K562 (cell line): ENCODE data around the gene IRF2BP2. TPM values are rescaled to one million over a fixed set of nuclear protein-coding genes. Genes with fewer than 3 reads are reported as not detected.

Source experiments
- ATAC-seq: fragments of 200-7000 bp; cut with Tn5 transposase; 3 replicates; pipeline ENCODE4 v1.9.1; 2020; ENCODE audit warnings: moderate library complexity
- BruUV-seq: library from RNA; stranded (reverse); fragments of 400-500 nt; replicated peaks from 2 replicates; lab custom pipeline; 2021; lab: Mats Ljungman, UMichigan
- CTCF ChIA-PET: fragments of 300-600 bp; formaldehyde crosslinking; extraction: SDS; loops from one replicate; lab custom pipeline; 2021; ENCODE audit warnings: low intra/inter-chr PET ratio; lab: Yijun Ruan, JAX
- POLR2A ChIA-PET: fragments of 300-600, 350-650 bp; sonication (Branson Sonifier 250); formaldehyde crosslinking; extraction: SDS; loops from one replicate; lab custom pipeline; 2021; ENCODE audit warnings: antibody characterized with exemption, inconsistent platforms; lab: Yijun Ruan, JAX
- DNase-seq, 4 experiments: peaks; one replicate each; pipeline versions ENCODE4 v3.0.0 to v3.0.0-alpha.2; 2011 to 2018; ENCODE audit warnings: low spot score in 3 of 4, mixed read lengths in 3 of 4; ENCODE audit errors: extremely low read depth in 1 of 4
- FAIRE-seq: peaks from 2 replicates; lab custom pipeline; 2011; peaks lifted over from hg19 to GRCh38; lab: Jason Lieb, UNC
- H2AFZ ChIP-seq: 2 replicates; pipeline ENCODE4 v1.6.0; 2011; ENCODE audit warnings: low read depth, low read length, control low read depth, inconsistent platforms
- H3K27ac ChIP-seq: fragments of 200-600 bp; 3 replicates; pipeline ENCODE4 v1.8.0; 2011; ENCODE audit warnings: low read depth, mild to moderate bottlenecking, control low read depth, inconsistent platforms, low read length, moderate library complexity, mixed read lengths; ENCODE audit errors: extremely low read depth
- H3K27me3 ChIP-seq, 2 experiments: fragments of 300-600 bp in 1 of 2; 2 replicates in 1 of 2; 3 replicates in 1 of 2; pipeline versions ENCODE4 v1.6.0 to v1.8.0; 2011; ENCODE audit warnings: inconsistent platforms in 2 of 2, low read length in 2 of 2, mild to moderate bottlenecking in 1 of 2, mixed read lengths in 1 of 2, moderate library complexity in 1 of 2; ENCODE audit not compliant: control insufficient read depth in 2 of 2, insufficient read depth in 2 of 2
- H3K36me3 ChIP-seq: fragments of 300-600 bp; 3 replicates; pipeline ENCODE4 v1.8.0; 2011; ENCODE audit warnings: mild to moderate bottlenecking, low read length, inconsistent platforms; ENCODE audit not compliant: control insufficient read depth, insufficient read depth
- H3K4me1 ChIP-seq, 2 experiments: fragments of 200-600 bp in 1 of 2; replicated peaks in 1 of 2; 2 replicates in 1 of 2; 3 replicates in 1 of 2; pipeline versions ENCODE4 v1.5.1 to v1.8.0; 2011; ENCODE audit warnings: inconsistent platforms in 2 of 2, low read length in 2 of 2, mild to moderate bottlenecking in 1 of 2, mixed read lengths in 1 of 2, moderate library complexity in 1 of 2; ENCODE audit not compliant: control insufficient read depth in 2 of 2, insufficient read depth in 2 of 2
- H3K4me2 ChIP-seq: 2 replicates; pipeline ENCODE4 v1.6.1; 2011; ENCODE audit warnings: low read length, control low read depth, inconsistent platforms, mixed read lengths; ENCODE audit not compliant: insufficient read depth
- H3K4me3 ChIP-seq: fragments of 200-600 bp; sonication (generic), shearing (Covaris generic); 2 replicates; pipeline ENCODE4 v1.5.1; 2016; ENCODE audit warnings: control low read depth, inconsistent platforms
- H3K79me2 ChIP-seq: fragments of 200-600 bp; 3 replicates; pipeline ENCODE4 v1.8.0; 2011; ENCODE audit warnings: low read length, inconsistent platforms; ENCODE audit not compliant: control insufficient read depth, insufficient read depth
- H3K9ac ChIP-seq, 2 experiments: 2 replicates each; pipeline versions ENCODE4 v1.6.0 to v1.6.1; 2011; ENCODE audit warnings: low read depth in 2 of 2, low read length in 2 of 2, control low read depth in 1 of 2, inconsistent platforms in 1 of 2, mild to moderate bottlenecking in 1 of 2, mixed read lengths in 1 of 2; ENCODE audit not compliant: insufficient read depth in 1 of 2
- H3K9me1 ChIP-seq: one replicate; pipeline ENCODE4 v1.6.0; 2011; ENCODE audit warnings: inconsistent platforms, mild to moderate bottlenecking, low read length, moderate library complexity; ENCODE audit not compliant: control insufficient read depth, insufficient read depth
- H3K9me3 ChIP-seq: replicated peaks from 2 replicates; pipeline ENCODE4 v1.5.1; 2011; ENCODE audit warnings: low read depth, low read length, inconsistent platforms; ENCODE audit not compliant: control insufficient read depth, insufficient read depth
- H4K20me1 ChIP-seq: replicated peaks from 2 replicates; pipeline ENCODE4 v1.6.1; 2011; ENCODE audit warnings: low read length, inconsistent platforms, mixed read lengths; ENCODE audit not compliant: control insufficient read depth, insufficient read depth
- CSDE1 ChIP-seq, 2 experiments: fragments of 450-650 bp; IDR thresholded peaks; 2 replicates each; pipeline ENCODE4 v1.6.1; 2016; ENCODE audit warnings: mild to moderate bottlenecking in 1 of 2
- DIDO1 ChIP-seq: fragments of 450-650 bp; IDR thresholded peaks from 2 replicates; pipeline ENCODE4 v1.6.1; 2016; ENCODE audit warnings: low read depth, missing biosample characterization, missing genetic modification characterization
- EHMT2 ChIP-seq: fragments of 450-650 bp; IDR thresholded peaks from 2 replicates; pipeline ENCODE4 v1.6.1; 2018; ENCODE audit warnings: antibody characterized with exemption
- MBD2 ChIP-seq: sonication (generic); IDR thresholded peaks from 2 replicates; pipeline ENCODE4 v1.6.1; 2016; ENCODE audit warnings: low read depth, borderline replicate concordance
- MTA1 ChIP-seq: fragments of 450-650 bp; IDR thresholded peaks from 2 replicates; pipeline ENCODE4 v1.6.1; 2017; ENCODE audit warnings: borderline replicate concordance
- STAT5B ChIP-seq: fragments of 250-450 bp; sonication (Bioruptor Pico); IDR thresholded peaks from 2 replicates; pipeline ENCODE4 v1.8.0; 2021; ENCODE audit warnings: mild to moderate bottlenecking, inconsistent platforms
- ZNF780A ChIP-seq: fragments of 250-450 bp; sonication (Bioruptor Pico); IDR thresholded peaks from 2 replicates; pipeline ENCODE4 v1.5.0; 2021; ENCODE audit warnings: mild to moderate bottlenecking
- WGBS: fragments of 100-300 bp; shearing (Covaris generic); methylation state at CpG from one replicate; pipeline ENCODE4 v1.1.6; 2016; ENCODE audit warnings: low coverage, mixed read lengths; ENCODE audit not compliant: insufficient coverage; ENCODE audit errors: missing lambda C conversion rate; 5-methylcytosine and 5-hydroxymethylcytosine counted together
- in situ Hi-C: fragments of 300-500 bp; cut with MboI; formaldehyde crosslinking; loops from 4 replicates; pipeline ENCODE4 v1.15.0; 2018; ENCODE audit warnings: inconsistent platforms, mixed read lengths
- intact Hi-C: fragments of 100-400 bp; cut with micrococcal nuclease; formaldehyde crosslinking; loops from 2 replicates; pipeline ENCODE4 v1.14.2; 2022
- polyA plus RNA-seq, 8 experiments: library from polyadenylated mRNA; depleted of rRNA in 4 of 8; stranded (reverse) in 5 of 8; unstranded in 3 of 8; fragments of >200 nt; fragmentation: Nextera tagmentation in 2 of 8; fragmentation: Illumina TruSeq in 1 of 8; extraction: Ambion mirVana in 2 of 8; extraction: Trizol in 1 of 8; gene quantifications; 2 replicates each; pipeline versions ENCODE4 v1.2.1 to v1.2.3, GENCODE V29; 2011 to 2014; ENCODE audit warnings: inconsistent platforms in 1 of 8, missing spikeins in 1 of 8
- total RNA-seq, 7 experiments: library from RNA; depleted of rRNA in 6 of 7; stranded (reverse); fragments of >200 nt in 6 of 7; fragmentation: Illumina TruSeq in 2 of 7; extraction: Trizol in 2 of 7; gene quantifications; 2 replicates each; pipeline versions ENCODE4 v1.2.1 to v1.2.3, GENCODE V29; 2011 to 2021; ENCODE audit warnings: low replicate concordance in 1 of 7
- TF ChIP-seq, protein P1 (sequence below), 2 experiments: fragments of 450-650 bp in 1 of 2; sonication (generic) in 1 of 2; formaldehyde crosslinking in 1 of 2; IDR thresholded peaks in 1 of 2; conservative IDR thresholded peaks in 1 of 2; 2 replicates each; pipeline versions ENCODE4 v1.6.1 to v1.8.1; 2016 to 2023; ENCODE audit warnings: mild to moderate bottlenecking in 2 of 2, moderate library complexity in 2 of 2, inconsistent platforms in 1 of 2, missing genetic modification reagents in 1 of 2

Gene IRF2BP2
- total and polyA plus RNA-seq, 9 of the 15 experiments (the other 6 are each of a cell fraction or from before 2014, with no cell fraction given): 7.7 to 68.6 (median 22.1) TPM

DNA sequence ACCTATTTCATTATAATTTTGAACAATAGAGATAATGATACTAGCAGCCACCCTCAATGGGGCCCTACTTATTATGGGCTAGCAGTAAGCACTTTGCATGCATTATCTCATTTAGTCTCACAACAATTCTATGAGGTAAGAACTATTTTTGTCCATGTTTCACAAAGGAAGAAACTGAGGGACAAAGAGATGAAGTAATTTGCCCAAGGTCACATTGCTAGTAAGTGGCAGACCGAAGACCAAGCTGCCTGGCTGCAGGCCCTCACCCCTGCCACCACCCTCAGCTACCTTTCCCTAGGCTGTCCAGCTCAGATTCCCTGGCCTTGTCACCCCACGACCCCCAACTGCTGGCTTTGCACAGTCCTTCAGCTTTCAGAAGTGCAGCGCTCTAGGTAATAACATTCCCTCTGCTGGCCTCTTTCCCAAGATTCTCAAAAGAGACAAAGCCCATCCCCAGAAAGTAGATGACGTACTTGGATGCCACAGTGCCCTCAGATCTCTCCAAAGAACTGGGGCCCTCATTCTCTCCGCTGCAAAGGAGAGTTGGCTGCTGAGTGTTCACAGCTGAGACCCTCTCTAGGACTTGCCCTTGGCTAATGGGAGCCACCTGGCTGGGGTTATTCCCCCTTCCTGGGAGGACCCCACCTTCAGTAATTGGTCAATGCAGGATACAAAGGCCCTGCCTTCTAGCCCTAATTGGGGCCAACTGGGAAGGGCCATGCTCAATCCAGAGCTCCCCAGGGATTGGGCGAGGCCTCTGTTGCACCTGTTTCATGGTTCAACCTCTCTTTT, 39.5 kb downstream of the IRF2BP2 start (continued):
- TF ChIP-seq STAT5B: no peak
- no peak for TF ChIP-seq EHMT2
- no peak for TF ChIP-seq MTA1
- TF ChIP-seq CSDE1 (IDR thresholded peaks at IDR 0.05): no peak
- no peak for TF ChIP-seq ZNF780A (CRISPR knock-in tag)
- no peak for TF ChIP-seq DIDO1 (tag)
- TF ChIP-seq, all 486 proteins: peak for 0

DNA sequence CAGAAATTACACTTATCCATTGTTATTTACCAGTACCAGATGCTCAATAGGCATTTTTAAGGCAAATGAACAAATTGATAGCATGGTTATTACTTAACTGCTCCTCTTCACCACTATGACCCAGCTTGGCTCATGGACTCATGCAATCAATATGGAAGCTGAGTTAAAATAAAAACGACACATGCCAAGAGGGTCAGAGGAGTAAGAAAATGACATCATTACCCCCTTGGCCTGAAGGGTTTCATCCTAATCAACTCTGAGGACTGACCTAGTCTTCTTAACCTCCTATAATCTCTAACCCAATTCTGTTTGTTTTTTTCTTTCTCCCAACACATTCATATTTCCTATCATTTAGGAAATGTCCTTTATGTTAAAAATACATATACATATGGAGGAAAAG, 41.6 kb downstream of the IRF2BP2 start:
- WGBS: 6% methylated on average over 1 of the region's 1 CpG
- no peak for DNase-seq
- CTCF ChIA-PET: no interaction called here
- no peak for FAIRE-seq
- Histone ChIP-seq H3K27me3 (no peaks in the 10 kb centered on the region), H3K27ac (no peak overlapping the region), H4K20me1 (no peaks in the 10 kb centered on the region), H3K79me2 (no peaks in the 10 kb centered on the region), H3K36me3 (no peaks in the 10 kb centered on the region), H3K4me1 (peaks cover 0 to 2% of the 10 kb centered on the region in 2 experiments; a peak in 2 of 5 replicates), H3K9me1 (no peaks in the 10 kb centered on the region), H2AFZ (no peak overlapping the region), H3K9ac (no peak overlapping the region), H3K4me3 (no peak overlapping the region), H3K4me2 (no peak overlapping the region), H3K9me3 (no peaks in the 10 kb centered on the region)
- no peak for TF ChIP-seq MBD2
- TF ChIP-seq, protein P1, sequence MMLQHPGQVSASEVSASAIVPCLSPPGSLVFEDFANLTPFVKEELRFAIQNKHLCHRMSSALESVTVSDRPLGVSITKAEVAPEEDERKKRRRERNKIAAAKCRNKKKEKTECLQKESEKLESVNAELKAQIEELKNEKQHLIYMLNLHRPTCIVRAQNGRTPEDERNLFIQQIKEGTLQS (IDR thresholded peaks at IDR 0.05): peak; percentile 32
- TF ChIP-seq, protein P1 (CRISPR knock-in tag; conservative IDR thresholded peaks at IDR 0.05): no peak
- no TSS peak for BruUV-seq
- POLR2A ChIA-PET: no interaction called here
- in situ Hi-C loops (no loop called here), intact Hi-C loops (no loop called here)
- no peak for ATAC-seq
